Activated gamma-delta T cell treated with anti-CD3 and anti-CD28 coated beads, Interleukin-2, amount 50 U/mL, for 16 hours (primary cell): Measurements from ENCODE around the gene SPOCK2.

Experiments used
- DNase-seq: peaks from one replicate; pipeline ENCODE4 v3.0.0-alpha.2; 2020; ENCODE audit warnings: low read depth

Gene SPOCK2

GRCh38 chr10:72072046-72072445 is 16.3 kb downstream of the SPOCK2 start:
- no peak for DNase-seq

- no peak for DNase-seq
Measured at GRCh38 chr10:72069751-72070526, 18.4 kb downstream of the SPOCK2 start.

- no peak for DNase-seq
Measured at GRCh38 chr10:72068901-72069446, 19.4 kb downstream of the SPOCK2 start.

- no peak for DNase-seq
Measured at GRCh38 chr10:72068126-72068765, 20.1 kb downstream of the SPOCK2 start.

GRCh38 chr10:72067463-72068125 is 20.8 kb downstream of the SPOCK2 start:
- no peak for DNase-seq

DNA sequence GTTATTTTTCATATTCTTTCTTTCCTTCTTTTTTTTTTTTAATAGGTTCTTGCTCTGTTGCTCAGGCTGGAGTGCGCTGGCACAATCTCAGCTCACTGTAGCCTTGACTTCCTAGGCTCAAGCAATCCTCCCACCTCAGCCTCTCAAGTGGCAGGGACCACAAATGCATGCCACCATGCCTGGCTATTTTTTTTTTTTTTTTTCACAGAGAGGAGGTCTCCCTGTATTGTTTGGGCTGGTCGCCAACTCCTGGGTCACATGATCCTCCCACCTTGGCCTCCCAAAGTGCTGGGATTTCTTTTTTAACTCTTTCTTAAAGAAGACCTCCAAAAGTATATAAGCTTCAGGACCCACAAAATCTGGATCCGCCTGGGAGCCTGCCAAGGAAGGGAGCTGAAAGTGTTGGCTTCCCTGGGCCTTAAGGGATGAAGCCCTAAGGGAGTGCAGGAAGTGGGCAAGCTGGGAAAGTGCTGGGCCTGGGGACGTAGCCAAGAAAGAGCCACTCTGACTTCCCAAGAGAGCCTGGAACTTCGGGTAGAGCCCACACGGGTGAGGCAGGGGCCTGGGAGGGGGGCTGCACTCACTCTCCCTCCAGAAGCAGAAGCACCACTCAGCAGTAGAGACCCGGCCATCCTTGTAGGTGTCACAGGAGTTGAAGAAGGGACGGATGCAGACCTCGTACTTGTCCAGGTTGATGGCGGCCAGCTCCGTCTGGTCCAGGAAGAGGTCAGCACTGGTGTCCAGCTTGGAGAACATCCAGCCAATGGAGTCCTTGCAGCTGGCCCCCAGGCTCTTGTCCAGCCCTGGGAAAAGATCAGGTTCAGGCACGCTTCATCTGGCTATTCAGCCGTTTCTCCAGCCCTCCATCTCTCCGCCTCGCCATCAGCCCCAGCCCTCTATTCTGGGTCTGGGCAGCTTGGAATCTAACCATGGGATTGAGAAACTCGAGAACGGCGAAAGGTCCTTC is 21.8 kb downstream of the SPOCK2 start:
- no peak for DNase-seq

GRCh38 chr10:72065439-72066025 is 22.8 kb downstream of the SPOCK2 start:
- no peak for DNase-seq

GRCh38 chr10:72063703-72064391 is 24.5 kb downstream of the SPOCK2 start:
- DNase-seq = no peak

GRCh38 chr10:72062832-72063702 is 25.3 kb downstream of the SPOCK2 start:
- DNase-seq = no peak

DNA sequence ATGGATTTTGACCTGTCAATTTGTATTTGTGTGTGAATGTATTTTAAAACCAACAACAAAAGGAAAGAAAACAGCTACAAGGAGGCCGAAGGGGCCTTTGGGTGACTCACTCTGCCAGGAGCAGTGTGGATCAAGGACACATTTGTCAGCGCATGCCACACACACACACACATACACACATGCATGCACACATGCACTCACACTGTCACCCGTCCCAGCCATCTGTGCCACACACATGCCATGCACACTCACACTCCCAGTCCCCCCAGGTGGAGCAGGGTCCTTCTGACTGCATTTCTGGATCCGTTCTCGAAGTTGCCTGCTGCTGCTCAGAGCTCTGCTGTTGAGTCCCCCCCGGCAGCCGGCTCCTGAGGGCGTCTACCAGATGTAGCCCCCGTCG is 26.0 kb downstream of the SPOCK2 start:
- no peak for DNase-seq

DNA sequence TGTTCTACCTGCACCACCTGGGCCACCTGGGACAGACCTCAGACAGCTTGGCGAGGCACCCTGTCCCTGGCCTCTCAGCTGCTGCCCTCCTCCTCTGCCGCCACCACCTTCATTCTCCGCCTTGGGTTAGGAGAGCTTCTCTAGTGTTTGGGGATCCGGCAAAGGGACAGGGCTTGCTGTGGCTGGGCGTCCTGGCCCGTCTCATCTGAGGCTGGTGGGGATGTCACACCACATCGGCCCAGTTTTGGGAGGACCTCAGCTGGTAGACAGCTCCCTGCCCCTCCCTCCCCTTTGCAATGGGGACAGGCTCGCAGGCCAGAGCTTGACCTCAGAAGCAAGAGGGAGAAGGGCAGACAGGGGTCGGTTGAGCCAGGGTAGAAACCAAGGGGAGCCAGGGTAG is 26.4 kb downstream of the SPOCK2 start:
- DNase-seq = no peak

- no peak for DNase-seq
Measured at GRCh38 chr10:72061491-72061890, 26.9 kb downstream of the SPOCK2 start.

DNA sequence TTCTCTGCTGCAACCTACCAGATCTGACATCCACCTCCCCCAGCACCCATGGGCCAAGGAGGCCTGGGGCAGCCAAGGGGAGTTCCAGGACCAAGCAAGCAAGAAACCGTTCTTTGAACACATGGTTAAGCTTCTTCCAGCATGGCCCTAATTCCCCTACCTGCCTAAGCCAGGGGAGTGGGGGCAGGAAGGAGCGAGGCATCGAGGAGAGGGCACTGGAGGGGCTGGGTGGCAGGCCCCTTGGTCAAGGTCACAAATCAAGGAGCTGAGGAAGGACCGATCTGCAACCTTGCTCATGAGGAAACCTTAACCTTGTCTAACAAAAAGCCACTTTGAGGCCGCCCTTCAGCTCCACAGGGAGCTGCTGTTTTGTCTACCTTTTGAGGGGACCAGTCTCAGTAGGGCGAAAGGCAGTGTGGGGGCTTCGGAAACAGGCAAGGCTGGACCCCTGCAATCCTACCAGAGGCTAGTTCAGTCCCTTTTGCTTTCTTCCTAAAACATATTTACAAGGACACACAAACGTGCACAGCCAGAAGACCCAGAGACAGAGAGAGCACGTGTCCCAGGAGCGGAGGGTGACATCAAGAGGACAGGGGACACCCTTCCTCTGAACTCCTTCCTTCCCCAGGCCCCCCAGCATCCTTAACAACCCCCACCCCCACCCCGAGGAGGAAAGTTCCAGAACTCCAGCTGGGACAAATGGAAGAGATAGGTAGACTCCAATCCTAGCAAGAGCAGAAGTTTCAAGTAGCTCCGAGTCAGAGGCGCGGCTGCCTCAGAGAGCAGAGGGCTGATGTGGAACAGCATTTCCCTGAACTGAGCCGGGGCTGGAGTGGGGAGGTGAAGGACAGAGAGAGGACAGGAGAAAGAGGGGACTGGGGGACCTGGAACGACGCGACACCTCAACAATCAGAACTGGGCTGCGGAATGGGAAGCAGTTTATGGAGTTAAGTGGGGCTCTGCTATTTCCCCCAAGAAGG is 28.2 kb downstream of the SPOCK2 start:
- no peak for DNase-seq

DNA sequence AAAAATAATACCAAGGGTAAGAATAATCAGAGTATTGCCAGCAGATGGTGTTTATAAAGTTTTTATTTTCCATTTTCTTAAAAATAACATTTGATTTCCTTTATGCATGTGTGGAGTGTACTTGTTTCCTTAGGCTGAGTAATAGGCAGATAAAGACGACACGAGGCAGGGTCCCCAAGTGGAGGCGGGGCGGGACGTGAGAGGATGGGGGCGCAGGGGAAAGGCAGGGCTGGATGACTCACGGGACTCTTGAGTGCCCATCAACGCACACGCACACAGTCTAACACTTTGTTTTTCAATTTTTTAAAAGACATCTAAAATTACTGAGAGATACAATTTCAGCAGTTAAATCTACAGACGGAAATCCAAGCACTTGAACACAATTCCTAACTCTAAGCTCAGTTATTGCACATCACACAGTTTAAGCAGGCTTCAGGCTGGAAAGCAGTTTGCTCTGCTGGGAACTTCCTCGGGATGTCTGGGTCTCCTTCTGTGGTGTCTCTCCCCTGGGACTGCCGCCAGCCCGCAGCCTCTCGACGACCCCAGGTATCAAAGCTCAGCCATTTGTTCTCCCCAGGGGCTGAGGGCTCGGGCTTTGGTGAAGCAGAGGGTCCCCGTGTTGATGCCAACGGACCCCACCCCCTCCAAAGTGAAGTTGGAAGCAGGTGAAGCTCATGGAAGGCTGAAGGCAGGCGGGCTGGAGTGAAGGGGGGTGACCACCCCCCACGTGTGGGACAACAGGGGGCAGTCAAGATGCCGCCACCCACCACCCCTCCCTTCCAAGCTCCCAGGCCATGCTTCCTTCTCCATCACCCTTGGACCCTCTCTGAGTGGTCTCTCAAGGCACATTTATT is 29.1 kb downstream of the SPOCK2 start:
- no peak for DNase-seq

DNA sequence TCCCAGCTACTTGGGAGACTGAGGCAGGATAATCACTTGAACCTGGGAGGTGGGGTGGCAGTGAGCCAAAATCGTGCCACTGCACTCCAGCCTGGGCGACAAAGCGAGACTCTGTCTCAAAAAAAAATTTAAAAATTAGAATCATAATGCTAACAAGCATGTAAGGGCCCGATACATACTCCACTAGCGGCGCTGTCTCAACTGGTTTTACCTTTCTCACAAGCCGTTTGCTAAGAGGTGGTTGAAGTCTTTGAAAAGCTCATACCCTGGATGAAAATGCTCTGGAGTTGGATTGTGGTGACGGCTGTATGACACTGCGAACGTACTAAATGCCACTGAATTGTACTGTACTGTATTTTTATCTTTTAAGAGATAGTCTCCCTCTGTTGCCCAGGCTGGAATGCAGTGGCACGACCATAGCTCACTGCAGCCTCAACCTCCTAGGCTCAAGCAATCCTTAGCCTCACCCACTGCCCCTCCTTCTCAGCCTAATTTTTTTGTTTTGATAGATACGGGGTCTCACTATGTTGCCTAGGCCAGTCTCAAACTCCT is 29.9 kb downstream of the SPOCK2 start:
- DNase-seq = no peak

DNA sequence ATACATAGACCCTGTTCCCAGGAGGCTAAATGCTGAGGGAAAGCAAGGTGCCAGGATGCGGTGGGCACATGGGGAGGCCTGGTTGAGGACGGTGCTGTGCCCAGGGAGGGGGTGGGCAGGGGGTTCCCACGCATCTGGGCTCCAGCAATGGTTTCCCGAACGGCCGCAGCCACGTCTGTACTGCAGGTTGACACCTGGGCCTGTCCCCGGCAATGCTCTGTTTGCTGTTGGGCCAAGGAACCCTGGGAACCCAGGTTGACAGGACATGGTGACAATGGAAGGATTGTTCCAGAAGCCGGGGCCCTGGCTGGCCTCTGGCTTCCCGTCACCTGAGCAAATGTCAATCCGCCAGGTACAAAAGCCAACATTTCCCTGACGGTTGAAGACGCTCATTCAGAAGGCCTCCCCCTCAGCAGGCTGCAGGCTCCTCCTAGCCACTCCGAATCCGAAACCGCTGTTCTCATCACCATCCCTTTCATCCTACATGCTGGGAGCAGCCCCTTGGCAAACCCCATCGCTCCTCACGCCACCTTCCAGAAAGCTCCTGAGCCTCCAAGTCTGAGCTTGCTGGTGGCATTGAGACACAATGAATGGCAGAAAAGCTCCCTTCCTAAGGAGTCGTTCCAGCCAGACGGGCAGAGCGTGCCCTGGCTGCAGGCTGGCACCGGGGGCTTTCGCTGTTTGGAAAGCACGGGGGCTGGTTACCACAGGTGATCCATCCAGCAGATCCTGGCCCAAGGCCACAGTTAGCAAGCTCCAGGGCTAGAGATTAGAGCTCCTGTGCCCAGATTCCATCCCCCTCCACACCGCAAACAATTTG is 31.2 kb downstream of the SPOCK2 start:
- DNase-seq = no peak
